HEK293 (cell line): Measurements from ENCODE around the gene LHX2.

Experiments used
- CTCF ChIA-PET: fragments of 350-600 bp; formaldehyde crosslinking; extraction: SDS; loops from one replicate; lab custom pipeline; 2021; ENCODE audit warnings: antibody characterized with exemption; lab: Yijun Ruan, JAX
- POLR2A ChIA-PET: fragments of 300-600 bp; formaldehyde crosslinking; extraction: SDS; loops from one replicate; lab custom pipeline; 2020; ENCODE audit warnings: antibody characterized with exemption, inconsistent platforms; lab: Yijun Ruan, JAX
- H3K27ac ChIP-seq: fragments of 200-500 bp; sonication (Bioruptor generic); 2 replicates; pipeline ENCODE4 v1.5.1; 2014; ENCODE audit warnings: low read depth, low read length, control low read depth, inconsistent platforms; ENCODE audit errors: extremely low read depth
- H3K36me3 ChIP-seq, 2 experiments: fragments of 200-500 bp in 1 of 2; sonication (Bioruptor generic) in 1 of 2; 1 replicate in 1 of 2; 2 replicates in 1 of 2; pipeline ENCODE4 v1.5.1; 2014 to 2017; ENCODE audit warnings: inconsistent platforms in 2 of 2, low read length in 2 of 2; ENCODE audit not compliant: control insufficient read depth in 2 of 2, insufficient read depth in 1 of 2
- H3K4me1 ChIP-seq: fragments of 200-500 bp; sonication (Bioruptor generic); 2 replicates; pipeline ENCODE4 v1.5.1; 2014; ENCODE audit warnings: mild to moderate bottlenecking, low read length, inconsistent platforms; ENCODE audit not compliant: control insufficient read depth, insufficient read depth
- H3K4me3 ChIP-seq: 2 replicates; pipeline ENCODE4 v1.5.1; 2011; ENCODE audit warnings: low read depth, mild to moderate bottlenecking, control low read depth, low read length, moderate library complexity
- H3K9me3 ChIP-seq: fragments of 200-500 bp; sonication (Bioruptor generic); 2 replicates; pipeline ENCODE4 v1.5.1; 2014; ENCODE audit warnings: low read depth, low read length, inconsistent platforms; ENCODE audit not compliant: control insufficient read depth, insufficient read depth
- BCL11B ChIP-seq: fragments of 450-650 bp; formaldehyde crosslinking; IDR thresholded peaks from 2 replicates; pipeline ENCODE4 v1.5.1; 2016; ENCODE audit warnings: low read depth, missing biosample characterization, missing genetic modification characterization
- GFI1B ChIP-seq: fragments of 450-650 bp; formaldehyde crosslinking; IDR thresholded peaks from 2 replicates; pipeline ENCODE4 v1.5.1; 2016; ENCODE audit warnings: missing biosample characterization, missing genetic modification characterization
- HOXC10 ChIP-seq: sonication (generic); formaldehyde crosslinking; IDR thresholded peaks from 2 replicates; pipeline ENCODE4 v1.8.1; 2023; ENCODE audit warnings: mild to moderate bottlenecking, missing genetic modification reagents
- HOXD13 ChIP-seq: sonication (generic); formaldehyde crosslinking; IDR thresholded peaks from 2 replicates; pipeline ENCODE4 v1.8.0; 2022; ENCODE audit warnings: missing genetic modification reagents, borderline replicate concordance
- SCRT2 ChIP-seq: fragments of 450-650 bp; formaldehyde crosslinking; IDR thresholded peaks from 2 replicates; pipeline ENCODE4 v1.5.1; 2016; ENCODE audit warnings: missing biosample characterization, missing genetic modification characterization
- SP2 ChIP-seq: fragments of 450-650 bp; formaldehyde crosslinking; IDR thresholded peaks from 2 replicates; pipeline ENCODE4 v1.5.1; 2016; ENCODE audit warnings: missing biosample characterization, missing genetic modification characterization
- ZBTB17 ChIP-seq: fragments of 450-650 bp; formaldehyde crosslinking; IDR thresholded peaks from 2 replicates; pipeline ENCODE4 v1.5.1; 2016; ENCODE audit warnings: missing biosample characterization, missing genetic modification characterization
- ZBTB20 ChIP-seq: fragments of 450-650 bp; formaldehyde crosslinking; IDR thresholded peaks from 2 replicates; pipeline ENCODE4 v1.5.1; 2016; ENCODE audit warnings: missing biosample characterization, missing genetic modification characterization
- ZEB2 ChIP-seq: fragments of 450-650 bp; formaldehyde crosslinking; IDR thresholded peaks from 2 replicates; pipeline ENCODE4 v1.5.1; 2016; ENCODE audit warnings: missing biosample characterization, missing genetic modification characterization
- ZNF112 ChIP-seq: fragments of 450-650 bp; formaldehyde crosslinking; IDR thresholded peaks from 2 replicates; pipeline ENCODE4 v1.5.0; 2017; ENCODE audit warnings: missing biosample characterization, missing genetic modification characterization
- ZNF146 ChIP-seq: fragments of 450-650 bp; formaldehyde crosslinking; IDR thresholded peaks from 2 replicates; pipeline ENCODE4 v1.5.1; 2016; ENCODE audit warnings: missing biosample characterization, missing genetic modification characterization
- ZNF157 ChIP-seq: fragments of 450-650 bp; formaldehyde crosslinking; IDR thresholded peaks from 2 replicates; pipeline ENCODE4 v1.5.1; 2016; ENCODE audit warnings: missing biosample characterization, missing genetic modification characterization
- ZNF292 ChIP-seq: fragments of 450-650 bp; formaldehyde crosslinking; IDR thresholded peaks from 2 replicates; pipeline ENCODE4 v1.5.1; 2016; ENCODE audit warnings: low read depth, missing biosample characterization, missing genetic modification characterization, borderline replicate concordance
- ZNF501 ChIP-seq: fragments of 450-650 bp; formaldehyde crosslinking; IDR thresholded peaks from 2 replicates; pipeline ENCODE4 v1.5.1; 2016; ENCODE audit warnings: missing biosample characterization, missing genetic modification characterization
- ZNF521 ChIP-seq: fragments of 450-650 bp; formaldehyde crosslinking; IDR thresholded peaks from 2 replicates; pipeline ENCODE4 v1.5.1; 2017; ENCODE audit warnings: missing biosample characterization, mild to moderate bottlenecking, missing genetic modification characterization
- ZNF600 ChIP-seq: fragments of 450-650 bp; formaldehyde crosslinking; IDR thresholded peaks from 2 replicates; pipeline ENCODE4 v1.5.1; 2016; ENCODE audit warnings: missing biosample characterization, missing genetic modification characterization
- ZNF624 ChIP-seq: fragments of 450-650 bp; formaldehyde crosslinking; IDR thresholded peaks from 2 replicates; pipeline ENCODE4 v1.5.1; 2017; ENCODE audit warnings: missing biosample characterization, missing genetic modification characterization
- ZNF830 ChIP-seq: fragments of 450-650 bp; IDR thresholded peaks from 2 replicates; pipeline ENCODE4 v1.5.0; 2018; ENCODE audit warnings: missing biosample characterization, missing genetic modification characterization, low read depth, mild to moderate bottlenecking, moderate library complexity
- TF ChIP-seq, protein P1 (sequence below): fragments of 450-650 bp; formaldehyde crosslinking; IDR thresholded peaks from 2 replicates; pipeline ENCODE4 v1.5.1; 2016; ENCODE audit warnings: missing biosample characterization, missing genetic modification characterization
- TF ChIP-seq, protein P2 (sequence below): fragments of 450-650 bp; IDR thresholded peaks from 2 replicates; pipeline ENCODE4 v1.5.1; 2018; ENCODE audit warnings: missing biosample characterization, missing genetic modification characterization
- TF ChIP-seq, protein P3 (sequence below): fragments of 450-650 bp; formaldehyde crosslinking; IDR thresholded peaks from 2 replicates; pipeline ENCODE4; 2016; ENCODE audit warnings: missing biosample characterization, missing genetic modification characterization
- TF ChIP-seq, protein P4 (sequence below): fragments of 450-650 bp; formaldehyde crosslinking; IDR thresholded peaks from 2 replicates; pipeline ENCODE4 v1.5.1; 2017; ENCODE audit warnings: missing biosample characterization, missing genetic modification characterization

LHX2 gene

DNA sequence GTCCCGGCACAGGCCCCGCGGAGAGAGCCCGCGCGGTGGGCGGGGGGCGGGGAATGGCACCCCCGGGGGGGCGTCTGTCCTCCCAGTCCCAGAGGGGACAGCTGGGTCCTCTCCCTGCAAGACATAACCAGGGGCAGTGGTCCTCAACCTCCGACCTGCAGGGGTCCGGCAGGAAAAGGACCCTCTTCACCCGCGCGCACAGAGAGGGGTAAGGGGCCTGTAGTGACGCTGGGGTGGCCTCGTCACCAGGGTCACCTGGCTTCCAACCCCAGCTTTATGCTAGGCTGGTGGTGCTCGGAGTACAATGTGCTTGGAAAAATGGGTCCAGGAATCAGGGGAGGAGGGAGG is 34.2 kb downstream of the LHX2 start (continued):
- TF ChIP-seq SP2 (tag by site-specific recombination) (peak; percentile 38), HOXD13 (CRISPR knock-in tag) (no peak), ZNF624 (tag by site-specific recombination) (no peak), BCL11B (0 out of 2 replicates have a peak, but pooled peaks have one; percentile 36)
- TF ChIP-seq, protein P1, sequence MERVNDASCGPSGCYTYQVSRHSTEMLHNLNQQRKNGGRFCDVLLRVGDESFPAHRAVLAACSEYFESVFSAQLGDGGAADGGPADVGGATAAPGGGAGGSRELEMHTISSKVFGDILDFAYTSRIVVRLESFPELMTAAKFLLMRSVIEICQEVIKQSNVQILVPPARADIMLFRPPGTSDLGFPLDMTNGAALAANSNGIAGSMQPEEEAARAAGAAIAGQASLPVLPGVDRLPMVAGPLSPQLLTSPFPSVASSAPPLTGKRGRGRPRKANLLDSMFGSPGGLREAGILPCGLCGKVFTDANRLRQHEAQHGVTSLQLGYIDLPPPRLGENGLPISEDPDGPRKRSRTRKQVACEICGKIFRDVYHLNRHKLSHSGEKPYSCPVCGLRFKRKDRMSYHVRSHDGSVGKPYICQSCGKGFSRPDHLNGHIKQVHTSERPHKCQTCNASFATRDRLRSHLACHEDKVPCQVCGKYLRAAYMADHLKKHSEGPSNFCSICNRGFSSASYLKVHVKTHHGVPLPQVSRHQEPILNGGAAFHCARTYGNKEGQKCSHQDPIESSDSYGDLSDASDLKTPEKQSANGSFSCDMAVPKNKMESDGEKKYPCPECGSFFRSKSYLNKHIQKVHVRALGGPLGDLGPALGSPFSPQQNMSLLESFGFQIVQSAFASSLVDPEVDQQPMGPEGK (tag by site-specific recombination) = peak; percentile 11; the same call in 1 of the 2 replicates

DNA sequence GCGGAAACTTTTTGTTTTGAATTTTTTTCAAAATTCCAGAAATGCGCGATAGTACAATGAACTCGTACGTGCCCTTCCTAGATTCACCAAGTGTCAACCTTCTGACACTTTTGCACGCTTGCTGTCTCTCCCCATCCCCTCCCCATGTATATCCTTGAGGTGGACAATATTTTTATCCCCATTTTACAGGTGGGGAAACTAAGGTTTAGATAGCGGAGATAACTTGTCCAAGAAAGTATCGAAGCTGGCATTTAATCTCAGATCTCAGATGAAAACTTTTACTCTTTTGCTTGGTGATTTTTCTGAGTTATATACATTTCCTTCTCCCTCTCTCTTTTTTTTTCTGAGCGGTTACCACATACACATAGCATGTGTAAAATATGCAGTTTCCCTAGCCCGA is 34.6 kb downstream of the LHX2 start:
- no peak for TF ChIP-seq ZNF157
- TF ChIP-seq ZBTB20 = no peak
- TF ChIP-seq, protein P2, sequence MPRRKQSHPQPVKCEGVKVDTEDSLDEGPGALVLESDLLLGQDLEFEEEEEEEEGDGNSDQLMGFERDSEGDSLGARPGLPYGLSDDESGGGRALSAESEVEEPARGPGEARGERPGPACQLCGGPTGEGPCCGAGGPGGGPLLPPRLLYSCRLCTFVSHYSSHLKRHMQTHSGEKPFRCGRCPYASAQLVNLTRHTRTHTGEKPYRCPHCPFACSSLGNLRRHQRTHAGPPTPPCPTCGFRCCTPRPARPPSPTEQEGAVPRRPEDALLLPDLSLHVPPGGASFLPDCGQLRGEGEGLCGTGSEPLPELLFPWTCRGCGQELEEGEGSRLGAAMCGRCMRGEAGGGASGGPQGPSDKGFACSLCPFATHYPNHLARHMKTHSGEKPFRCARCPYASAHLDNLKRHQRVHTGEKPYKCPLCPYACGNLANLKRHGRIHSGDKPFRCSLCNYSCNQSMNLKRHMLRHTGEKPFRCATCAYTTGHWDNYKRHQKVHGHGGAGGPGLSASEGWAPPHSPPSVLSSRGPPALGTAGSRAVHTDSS (tag by site-specific recombination) = no peak
- TF ChIP-seq, protein P3, sequence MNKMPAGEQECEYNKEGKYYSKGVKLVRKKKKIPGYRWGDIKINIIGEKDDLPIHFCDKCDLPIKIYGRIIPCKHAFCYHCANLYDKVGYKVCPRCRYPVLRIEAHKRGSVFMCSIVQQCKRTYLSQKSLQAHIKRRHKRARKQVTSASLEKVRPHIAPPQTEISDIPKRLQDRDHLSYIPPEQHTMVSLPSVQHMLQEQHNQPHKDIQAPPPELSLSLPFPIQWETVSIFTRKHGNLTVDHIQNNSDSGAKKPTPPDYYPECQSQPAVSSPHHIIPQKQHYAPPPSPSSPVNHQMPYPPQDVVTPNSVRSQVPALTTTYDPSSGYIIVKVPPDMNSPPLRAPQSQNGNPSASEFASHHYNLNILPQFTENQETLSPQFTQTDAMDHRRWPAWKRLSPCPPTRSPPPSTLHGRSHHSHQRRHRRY = no peak
- no peak for TF ChIP-seq HOXC10 (CRISPR knock-in tag)
- no peak for TF ChIP-seq ZNF521 (tag by site-specific recombination)
- no peak for TF ChIP-seq SCRT2 (tag by site-specific recombination)
- no peak for TF ChIP-seq GFI1B
- TF ChIP-seq ZEB2 (tag by site-specific recombination) = no peak
- CTCF ChIA-PET = no interaction called here
- Histone ChIP-seq H3K4me3 (no peak overlapping the region), H3K4me1 (peaks cover 2% of the 10 kb centered on the region; the same call in 1 of the 2 replicates), H3K27ac (no peak overlapping the region), H3K36me3 (no peaks in the 10 kb centered on the region), H3K9me3 (no peaks in the 10 kb centered on the region)
- POLR2A ChIA-PET = interaction anchor here (1.5 kb wide), 1 partner anchor 35 kb away, joined by 4 read pairs; no protein-coding TSS in a partner anchor

DNA sequence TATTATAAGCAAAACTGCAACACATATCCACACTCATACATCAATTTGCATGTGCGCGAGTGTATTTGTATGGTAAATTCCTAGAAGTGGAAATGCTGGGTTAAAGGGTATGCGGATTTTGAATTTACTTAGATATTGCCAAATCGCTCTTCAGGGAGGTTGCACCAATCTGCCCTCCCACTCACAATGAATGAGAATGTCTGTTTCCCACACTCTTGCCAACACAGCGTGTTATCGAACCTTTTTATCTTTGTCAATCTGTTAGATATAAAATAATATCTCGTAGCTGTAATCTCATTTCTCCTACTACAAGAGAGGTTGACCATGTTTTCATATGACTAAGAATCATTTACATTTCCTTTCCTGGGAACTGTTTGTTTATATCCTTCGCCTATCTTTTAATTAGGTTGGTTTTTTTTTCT is 35.7 kb downstream of the LHX2 start:
- no peak overlapping the region for H3K27ac ChIP-seq
- peaks cover 2% of the 10 kb centered on the region; the same call in 1 of the 2 replicates for H3K4me1 ChIP-seq
- no peak overlapping the region for H3K4me3 ChIP-seq
- POLR2A ChIA-PET = no interaction called here
- CTCF ChIA-PET = no interaction called here
- no peaks in the 10 kb centered on the region for H3K36me3 ChIP-seq
- TF ChIP-seq GFI1B = no peak
- TF ChIP-seq ZNF292 (tag by site-specific recombination) = no peak
- TF ChIP-seq ZNF501 (tag by site-specific recombination) = no peak
- no peaks in the 10 kb centered on the region for H3K9me3 ChIP-seq

DNA sequence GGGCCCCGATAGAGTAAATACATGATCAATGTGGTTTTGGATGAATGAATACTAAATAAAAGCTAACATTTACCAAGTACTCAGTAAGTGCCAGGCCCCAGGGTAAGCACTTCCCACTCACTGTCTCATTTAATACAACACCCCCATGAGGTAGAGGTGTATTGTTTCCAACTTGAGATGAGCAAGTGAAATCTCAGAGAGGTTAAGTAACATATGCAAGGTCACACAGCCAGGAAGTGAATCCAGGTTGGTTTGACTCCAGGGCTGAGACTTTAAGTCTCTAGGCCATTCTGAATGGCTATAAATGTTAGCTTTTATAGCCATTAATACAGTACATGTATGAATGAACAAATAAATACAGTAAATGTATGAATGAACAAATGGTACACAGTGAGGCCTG is 39.4 kb downstream of the LHX2 start:
- Histone ChIP-seq H3K36me3 (no peaks in the 10 kb centered on the region), H3K9me3 (no peaks in the 10 kb centered on the region), H3K4me1 (no peaks in the 10 kb centered on the region), H3K27ac (no peak overlapping the region), H3K4me3 (no peak overlapping the region)
- POLR2A ChIA-PET = no interaction called here
- CTCF ChIA-PET = interaction anchor here (4.0 kb wide), 1 partner anchor 10 kb away, joined by 51 read pairs; no protein-coding TSS in a partner anchor
- TF ChIP-seq, protein P4, sequence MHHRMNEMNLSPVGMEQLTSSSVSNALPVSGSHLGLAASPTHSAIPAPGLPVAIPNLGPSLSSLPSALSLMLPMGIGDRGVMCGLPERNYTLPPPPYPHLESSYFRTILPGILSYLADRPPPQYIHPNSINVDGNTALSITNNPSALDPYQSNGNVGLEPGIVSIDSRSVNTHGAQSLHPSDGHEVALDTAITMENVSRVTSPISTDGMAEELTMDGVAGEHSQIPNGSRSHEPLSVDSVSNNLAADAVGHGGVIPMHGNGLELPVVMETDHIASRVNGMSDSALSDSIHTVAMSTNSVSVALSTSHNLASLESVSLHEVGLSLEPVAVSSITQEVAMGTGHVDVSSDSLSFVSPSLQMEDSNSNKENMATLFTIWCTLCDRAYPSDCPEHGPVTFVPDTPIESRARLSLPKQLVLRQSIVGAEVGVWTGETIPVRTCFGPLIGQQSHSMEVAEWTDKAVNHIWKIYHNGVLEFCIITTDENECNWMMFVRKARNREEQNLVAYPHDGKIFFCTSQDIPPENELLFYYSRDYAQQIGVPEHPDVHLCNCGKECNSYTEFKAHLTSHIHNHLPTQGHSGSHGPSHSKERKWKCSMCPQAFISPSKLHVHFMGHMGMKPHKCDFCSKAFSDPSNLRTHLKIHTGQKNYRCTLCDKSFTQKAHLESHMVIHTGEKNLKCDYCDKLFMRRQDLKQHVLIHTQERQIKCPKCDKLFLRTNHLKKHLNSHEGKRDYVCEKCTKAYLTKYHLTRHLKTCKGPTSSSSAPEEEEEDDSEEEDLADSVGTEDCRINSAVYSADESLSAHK (tag by site-specific recombination) = no peak
- TF ChIP-seq ZBTB20 (no peak), ZNF600 (tag by site-specific recombination) (no peak), ZNF112 (tag by site-specific recombination) (no peak), ZNF830 (no peak), ZNF146 (tag by site-specific recombination) (no peak), ZBTB17 (tag by site-specific recombination) (no peak)
